Measurements from ENCODE around the gene MRPS15.

MRPS15 gene

GRCh38 chr1:36456391-36456928 is 7.7 kb downstream of the MRPS15 start:
- DNase-seq = no peak

- DNase-seq = no peak
Observed at GRCh38 chr1:36455386-36455785, 8.8 kb downstream of the MRPS15 start.

GRCh38 chr1:36453600-36454388 is 10.4 kb downstream of the MRPS15 start:
- no peak for DNase-seq

DNA sequence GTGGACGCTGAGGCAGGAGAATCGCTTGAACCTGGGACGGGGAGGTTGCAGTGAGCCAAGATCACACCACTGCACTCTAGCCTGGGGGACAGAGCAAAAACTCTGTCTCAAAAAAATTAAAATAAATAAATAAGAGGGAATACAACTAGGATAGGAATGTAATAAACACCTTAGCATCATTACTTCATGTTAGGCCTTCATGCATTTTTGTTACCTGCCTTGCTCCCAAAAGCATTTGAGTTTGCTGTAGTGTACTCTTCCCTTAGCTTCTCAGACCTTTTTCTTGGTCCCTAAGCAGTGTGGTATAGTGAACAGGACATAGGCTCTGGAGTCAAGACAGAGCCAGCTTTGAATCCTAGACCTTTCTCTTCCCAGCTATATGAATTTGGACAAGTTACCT is 11.1 kb downstream of the MRPS15 start:
- DNase-seq = no peak

DNA sequence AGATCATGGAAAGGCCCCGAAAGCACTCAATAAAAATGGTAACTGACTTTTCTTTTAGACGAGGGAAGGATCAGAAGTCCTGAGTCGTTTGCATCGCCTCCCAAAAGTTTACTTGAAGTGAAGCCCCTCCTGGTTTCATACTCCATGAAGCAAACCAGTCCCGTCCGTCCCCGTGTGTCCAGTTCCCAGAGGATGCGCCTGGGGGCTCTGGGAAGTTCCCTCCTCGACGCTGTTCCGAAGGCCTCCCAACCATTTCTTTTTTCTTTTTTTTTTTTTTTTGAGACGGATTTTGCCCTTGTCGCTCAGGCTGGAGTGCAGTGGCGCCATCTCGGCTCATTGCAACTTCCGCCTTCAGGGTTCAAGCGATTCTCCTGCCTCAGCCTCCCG is 13.3 kb downstream of the MRPS15 start:
- DNase-seq = no peak

DNA sequence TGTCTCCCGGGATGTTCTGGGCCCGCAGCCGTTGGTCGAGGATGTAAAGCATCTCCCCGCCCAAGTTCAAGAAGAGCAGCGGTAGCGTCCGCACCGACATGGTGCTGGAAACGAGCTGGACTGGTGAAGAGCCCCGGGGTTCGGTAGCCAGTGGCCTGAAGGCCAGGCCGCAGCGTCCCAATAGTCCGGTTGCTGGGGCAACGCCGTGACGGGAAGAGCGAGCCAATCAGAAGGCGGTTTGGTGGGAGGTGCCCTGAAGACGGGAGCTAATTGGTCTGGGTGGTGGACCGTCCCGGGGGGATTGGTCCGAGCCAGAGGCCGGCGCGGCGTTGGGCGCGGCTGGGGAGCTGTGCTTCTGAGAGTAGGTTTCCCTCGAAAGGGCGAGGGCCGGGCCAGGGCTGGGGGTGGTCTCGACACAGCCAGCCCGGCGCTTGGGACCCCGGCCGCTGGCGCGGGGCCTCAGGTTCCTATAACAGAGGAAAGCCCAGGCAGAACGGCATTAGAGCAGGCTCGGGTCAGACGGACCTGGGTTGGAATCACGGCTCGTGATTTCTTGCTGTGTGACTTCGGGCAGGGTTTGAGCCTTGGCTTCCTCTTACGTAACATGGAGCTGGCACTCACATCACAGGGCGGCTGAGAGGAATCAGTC is 13.8 kb downstream of the MRPS15 start, which contains the start of gene OSCP1:
OSCP1 (minus strand) TSS at position 182 of the 649 bp plus-strand sequence; CDS start at position 100, 82 bp downstream.
- DNase-seq = peak; percentile 70

DNA sequence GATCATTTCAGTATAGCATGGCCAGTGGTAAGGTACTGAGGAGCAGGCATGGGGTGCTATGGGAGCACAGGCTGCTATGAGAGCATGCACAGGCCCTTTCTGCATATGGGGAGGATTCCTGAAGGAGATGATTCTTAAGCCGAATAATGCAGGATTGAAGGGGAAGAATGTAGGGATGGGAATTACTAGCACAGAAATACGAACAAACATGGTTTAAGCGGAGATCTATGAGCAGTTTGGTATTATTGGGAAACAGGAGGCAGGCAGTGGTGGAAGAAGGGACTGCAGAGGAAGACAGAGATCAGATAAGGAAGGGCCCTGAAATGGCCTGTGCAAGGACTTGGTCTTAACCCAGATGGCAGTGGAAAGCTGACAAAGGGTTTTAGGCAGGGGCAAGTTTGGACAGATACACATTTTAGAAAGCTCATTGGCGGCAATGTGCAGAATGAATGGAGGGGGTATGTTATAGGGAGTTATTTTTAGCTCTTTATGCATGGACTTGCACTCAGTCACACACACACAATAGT is 15.6 kb downstream of the MRPS15 start:
- peak; percentile 94 for DNase-seq

GRCh38 chr1:36447450-36447849 is 16.7 kb downstream of the MRPS15 start:
- DNase-seq = no peak

- no peak for DNase-seq
Observed at GRCh38 chr1:36446746-36447145, 17.4 kb downstream of the MRPS15 start.

DNA sequence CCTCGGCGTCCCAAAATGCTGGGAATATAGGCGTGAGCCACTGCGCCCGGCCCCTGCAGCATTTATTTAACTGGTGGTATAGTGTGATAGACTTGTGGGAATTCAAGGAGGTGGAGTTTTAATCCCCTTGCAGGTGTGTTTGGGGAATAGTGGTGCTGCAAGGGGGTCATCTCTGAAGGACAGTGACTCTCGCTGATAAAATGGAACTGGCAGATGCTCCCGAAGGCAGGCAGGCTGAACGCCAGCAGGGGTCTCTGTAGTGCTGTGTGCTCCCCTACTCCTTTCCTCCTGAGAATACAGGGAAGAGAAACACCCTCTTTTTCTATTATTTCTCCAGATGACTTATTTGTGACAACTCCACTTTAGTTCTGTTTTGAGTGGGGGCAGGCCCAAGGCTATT is 17.9 kb downstream of the MRPS15 start:
- DNase-seq = peak; percentile 65

GRCh38 chr1:36443297-36443696 is 20.9 kb downstream of the MRPS15 start:
- DNase-seq = no peak

- DNase-seq = no peak
Observed at GRCh38 chr1:36442337-36442736, 21.8 kb downstream of the MRPS15 start.

DNA sequence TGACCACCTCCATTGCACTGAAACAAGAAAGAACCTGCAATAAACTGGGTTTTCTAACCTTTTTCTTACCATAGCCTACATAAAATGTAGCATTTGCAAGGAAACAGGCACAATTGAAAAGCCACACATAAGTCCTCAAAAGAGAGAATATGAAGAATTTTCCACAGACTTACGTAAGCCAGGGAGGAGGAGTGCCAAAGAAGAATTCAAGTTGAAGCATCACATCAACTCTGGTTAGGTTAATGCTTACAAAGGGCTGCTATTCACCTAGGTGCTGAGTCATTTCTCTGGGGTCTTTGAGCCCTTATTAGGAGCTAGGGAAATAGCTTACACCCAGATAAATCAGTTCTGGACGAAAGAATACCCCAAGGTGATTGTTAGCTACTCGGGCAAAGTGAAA is 23.5 kb downstream of the MRPS15 start:
- no peak for DNase-seq

DNA sequence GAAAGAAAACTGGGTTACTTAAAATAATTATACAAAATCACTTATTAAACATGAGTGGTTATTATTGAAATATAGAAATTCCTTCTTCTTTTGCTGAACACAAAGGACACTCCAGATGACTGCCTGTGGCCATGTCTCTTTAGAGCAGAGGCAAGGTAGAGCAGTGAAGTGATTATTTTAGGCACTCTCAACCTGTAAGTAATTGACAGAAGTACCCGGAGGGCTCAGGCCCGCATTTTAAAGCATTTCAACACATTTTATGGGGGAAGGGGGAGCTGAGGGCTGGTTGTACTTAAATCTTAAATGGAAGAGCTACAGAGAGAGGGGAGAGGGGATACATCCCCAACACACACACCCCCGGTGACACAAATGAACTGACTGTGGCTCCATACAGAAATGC is 24.1 kb downstream of the MRPS15 start:
- DNase-seq = no peak

GRCh38 chr1:36438715-36439114 is 25.5 kb downstream of the MRPS15 start:
- DNase-seq = no peak

DNA sequence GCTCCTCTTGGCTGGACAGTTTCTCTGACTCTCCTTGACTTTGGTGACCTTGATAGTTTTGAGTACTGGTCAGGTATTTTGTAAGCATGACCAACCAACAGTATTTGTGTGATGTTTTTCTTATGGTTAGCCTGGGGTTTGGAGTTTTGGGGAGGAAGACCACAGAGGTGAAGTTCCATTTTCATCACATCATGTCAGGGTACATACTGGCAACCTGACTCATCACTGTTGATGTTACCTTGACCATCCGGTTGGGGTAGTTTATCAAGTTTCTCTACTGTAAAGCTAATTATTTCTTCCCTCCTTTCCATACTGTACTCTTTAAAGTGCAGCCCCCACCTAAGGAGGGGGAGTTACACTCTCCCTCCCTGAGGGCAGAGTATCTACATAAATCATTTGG is 27.4 kb downstream of the MRPS15 start:
- no peak for DNase-seq

DNA sequence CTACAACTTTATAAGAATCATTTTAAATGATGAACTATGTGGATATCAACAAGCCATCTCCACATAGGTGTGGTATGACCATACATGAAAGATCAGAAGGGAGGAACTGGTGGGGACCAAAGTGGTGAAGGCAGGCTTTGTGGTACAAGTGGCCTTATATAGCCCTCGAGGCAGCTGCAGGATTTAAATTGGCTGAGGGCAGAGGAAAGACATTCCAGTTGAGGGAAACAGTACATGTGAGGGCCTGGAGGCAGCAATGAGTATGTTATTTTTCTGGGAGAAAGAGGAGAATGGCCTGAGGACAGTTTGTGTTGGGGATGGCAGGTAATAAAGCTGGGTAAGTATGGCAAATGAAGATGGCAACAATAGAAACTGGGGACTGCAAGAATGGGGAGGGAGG is 31.1 kb downstream of the MRPS15 start:
- DNase-seq = no peak

DNA sequence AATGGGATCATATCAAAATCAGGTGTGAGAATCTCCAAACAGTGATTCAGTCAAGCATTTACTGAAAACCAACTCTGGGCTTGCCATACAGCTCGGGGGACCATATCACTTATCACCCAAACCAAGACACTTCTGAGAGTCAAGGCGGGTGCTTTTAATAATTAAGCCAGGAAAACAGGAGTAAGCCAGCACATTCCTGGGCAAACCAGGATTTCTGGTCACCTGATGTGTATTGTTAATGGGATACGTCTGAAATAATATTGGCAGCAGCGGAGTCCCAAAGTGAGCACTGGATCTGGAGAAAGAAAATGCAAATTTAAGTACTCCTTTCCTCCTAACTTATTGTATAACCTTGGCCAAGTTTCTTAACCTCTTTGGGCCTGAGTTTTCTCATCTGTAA is 31.6 kb downstream of the MRPS15 start:
- no peak for DNase-seq

DNA sequence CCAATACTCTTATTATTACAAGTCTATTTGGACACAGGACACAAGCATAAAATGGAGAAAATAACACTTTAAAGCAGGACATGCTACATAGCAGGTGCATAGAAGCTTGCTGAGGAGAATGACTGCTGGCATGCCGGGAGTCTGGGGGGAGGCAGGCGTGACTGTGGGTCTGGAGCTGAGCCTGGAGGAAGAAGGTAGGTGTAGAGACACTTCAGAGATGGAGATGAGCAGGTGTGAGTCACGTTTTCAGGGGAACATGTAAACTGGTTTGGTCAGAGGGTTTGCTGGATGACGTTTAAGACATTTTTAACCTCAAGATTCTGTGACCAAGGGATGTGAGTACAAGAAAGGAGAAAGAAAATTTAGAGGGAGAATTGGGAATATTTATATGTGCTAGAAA is 38.4 kb downstream of the MRPS15 start:
- no peak for DNase-seq

GRCh38 chr1:36421649-36422048 is 42.5 kb downstream of the MRPS15 start:
- no peak for DNase-seq

- DNase-seq = peak; percentile 62
Observed at GRCh38 chr1:36420836-36421317, 43.3 kb downstream of the MRPS15 start.

DNA sequence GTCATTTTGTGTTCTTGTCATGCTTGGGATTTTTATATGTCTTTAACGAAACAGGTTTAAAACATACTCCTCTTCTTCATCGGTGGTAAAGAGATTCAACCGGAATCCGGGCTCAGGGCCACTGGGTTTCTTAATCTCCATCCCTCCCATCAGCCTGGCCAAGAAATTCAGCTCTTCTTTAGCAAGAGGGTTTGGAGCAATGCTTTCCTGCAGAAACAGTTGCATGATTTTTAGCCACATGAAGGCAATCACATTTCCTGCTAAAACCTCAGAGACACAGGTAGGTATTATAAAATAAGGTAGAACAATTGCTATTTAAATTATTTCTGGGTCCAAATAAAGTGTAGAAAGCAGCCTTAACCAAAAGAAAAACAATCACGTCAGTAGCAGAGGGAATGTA is 43.8 kb downstream of the MRPS15 start:
- DNase-seq = no peak

- no peak for DNase-seq
Observed at GRCh38 chr1:36419569-36419968, 44.6 kb downstream of the MRPS15 start.

DNA sequence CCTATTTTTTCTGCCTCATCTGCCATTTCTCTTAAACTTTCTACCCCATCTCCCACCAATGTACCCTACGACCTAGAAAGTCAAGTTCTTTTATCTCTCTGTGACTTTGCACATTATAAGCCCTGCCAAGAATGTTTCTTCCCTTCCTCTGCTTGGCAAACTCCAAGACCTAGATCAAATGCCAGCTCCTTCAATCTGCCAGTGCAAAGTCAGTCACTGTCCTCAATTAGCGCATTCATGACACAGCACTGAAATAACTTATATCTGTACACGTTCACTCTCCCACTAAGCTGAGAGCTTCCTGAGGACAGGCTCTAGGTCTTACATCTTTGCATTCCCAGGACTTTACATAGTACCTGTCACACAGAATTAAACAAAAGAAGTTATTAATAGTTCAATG is 45.0 kb downstream of the MRPS15 start:
- DNase-seq = no peak

All from NCI-H1694 treated with DMSO at 0.1 percent for 48 hours (cell line).